GF-D8 (cell line): Measurements from ENCODE around the gene SORCS2.

ENCODE experiments used
- DNase-seq: peaks from one replicate; lab custom pipeline; 2025; lab: John Stamatoyannopoulos, UW

The SORCS2 gene

GRCh38 chr4:7393601-7394575, 201.6 kb downstream of the SORCS2 start:
- DNase-seq: no peak

- no peak for DNase-seq
Observed at GRCh38 chr4:7394681-7395451, 202.5 kb downstream of the SORCS2 start.

GRCh38 chr4:7395645-7396044, 203.3 kb downstream of the SORCS2 start:
- no peak for DNase-seq

- no peak for DNase-seq
Observed at GRCh38 chr4:7396186-7396910, 204.0 kb downstream of the SORCS2 start.

GRCh38 chr4:7397206-7398103, 205.1 kb downstream of the SORCS2 start:
- DNase-seq: no peak

- no peak for DNase-seq
Observed at GRCh38 chr4:7398104-7398423, 205.7 kb downstream of the SORCS2 start.

GRCh38 chr4:7398788-7399439, 206.6 kb downstream of the SORCS2 start:
- no peak for DNase-seq

GRCh38 chr4:7399440-7400234, 207.3 kb downstream of the SORCS2 start:
- DNase-seq: no peak

- DNase-seq: no peak
Observed at GRCh38 chr4:7400671-7401298, 208.4 kb downstream of the SORCS2 start.

- no peak for DNase-seq
Observed at GRCh38 chr4:7402526-7402925, 210.2 kb downstream of the SORCS2 start.

- DNase-seq: no peak
Observed at GRCh38 chr4:7403001-7403400, 210.7 kb downstream of the SORCS2 start.

GRCh38 chr4:7408166-7408565, 215.8 kb downstream of the SORCS2 start:
- no peak for DNase-seq

- DNase-seq: no peak
Observed at GRCh38 chr4:7410446-7410845, 218.1 kb downstream of the SORCS2 start.

- DNase-seq: no peak
Observed at GRCh38 chr4:7411491-7411890, 219.2 kb downstream of the SORCS2 start.

GRCh38 chr4:7411896-7412553, 219.7 kb downstream of the SORCS2 start:
- DNase-seq: no peak

- no peak for DNase-seq
Observed at GRCh38 chr4:7412554-7412912, 220.2 kb downstream of the SORCS2 start.

GRCh38 chr4:7414046-7414445, 221.7 kb downstream of the SORCS2 start:
- no peak for DNase-seq

- DNase-seq: no peak
Observed at GRCh38 chr4:7414736-7415510, 222.6 kb downstream of the SORCS2 start.
